ENCODE data around the gene SSR4. TPM values are rescaled to one million over a fixed set of nuclear protein-coding genes. Genes with fewer than 3 reads are reported as not detected.

SSR4 gene
- total RNA-seq, 2 experiments from 2014 or later, result 165 to 186 TPM

DNA sequence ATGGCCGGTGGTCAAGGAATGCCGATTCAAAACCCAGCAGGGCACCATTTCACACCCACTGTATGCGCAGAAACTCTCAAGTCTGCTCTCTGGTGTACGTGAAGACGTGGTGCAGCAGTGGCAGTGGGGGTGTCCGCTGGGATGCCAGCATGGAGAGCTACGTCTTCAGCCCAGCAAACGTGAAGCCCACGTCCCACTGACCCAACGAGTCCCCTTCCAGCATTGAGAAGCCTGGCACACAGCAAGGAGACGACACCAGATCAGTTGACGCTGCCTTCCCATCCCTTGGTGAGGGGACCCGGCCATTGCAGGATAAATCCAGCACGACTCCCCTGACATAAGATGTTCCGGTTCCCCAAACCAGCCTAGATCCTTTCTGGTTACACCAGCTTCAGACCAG, 32.6 kb upstream of the SSR4 start:
- Histone ChIP-seq H3K9me2 (ENCODE audit: insufficient read depth, low read length) (no peaks in the 10 kb centered on the region), H3K36me3 (ENCODE audit: insufficient read depth, low read length) (no peaks in the 10 kb centered on the region), H3K4me1 (ENCODE audit: insufficient read depth, low read length, poor library complexity, severe bottlenecking) (peaks cover 6% of the 10 kb centered on the region), H4K20me1 (ENCODE audit: insufficient read depth, low read length) (no peaks in the 10 kb centered on the region), H3K79me2 (ENCODE audit: insufficient read depth, low read depth, low read length) (no peaks in the 10 kb centered on the region), H3K4me2 (ENCODE audit: low read length) (no peak overlapping the region), H3K9me3 (ENCODE audit: low read length) (no peaks in the 10 kb centered on the region), H2AFZ (ENCODE audit: low read length) (no peak overlapping the region), H3K4me3 (ENCODE audit: low read depth, low read length, poor library complexity, severe bottlenecking) (no peak overlapping the region), H3K27ac (ENCODE audit: low read depth, low read length, poor library complexity, severe bottlenecking) (no peak overlapping the region)
- ChIA-PET CTCF (ENCODE audit: unreplicated experiment) (no interaction called here), POLR2A (no interaction called here)
- no peak for DNase-seq (ENCODE audit: low spot score)
- BruUV-seq (replicated peaks), result no TSS peak
- intact Hi-C loops (cut with micrococcal nuclease; ENCODE audit: unreplicated experiment), result loop anchor here (5.0 to 10.0 kb wide), 3 partner anchors 73 to 120 kb away; partner anchors contain the start of genes PDZD4 and SLC6A8
- TF ChIP-seq, protein P1, sequence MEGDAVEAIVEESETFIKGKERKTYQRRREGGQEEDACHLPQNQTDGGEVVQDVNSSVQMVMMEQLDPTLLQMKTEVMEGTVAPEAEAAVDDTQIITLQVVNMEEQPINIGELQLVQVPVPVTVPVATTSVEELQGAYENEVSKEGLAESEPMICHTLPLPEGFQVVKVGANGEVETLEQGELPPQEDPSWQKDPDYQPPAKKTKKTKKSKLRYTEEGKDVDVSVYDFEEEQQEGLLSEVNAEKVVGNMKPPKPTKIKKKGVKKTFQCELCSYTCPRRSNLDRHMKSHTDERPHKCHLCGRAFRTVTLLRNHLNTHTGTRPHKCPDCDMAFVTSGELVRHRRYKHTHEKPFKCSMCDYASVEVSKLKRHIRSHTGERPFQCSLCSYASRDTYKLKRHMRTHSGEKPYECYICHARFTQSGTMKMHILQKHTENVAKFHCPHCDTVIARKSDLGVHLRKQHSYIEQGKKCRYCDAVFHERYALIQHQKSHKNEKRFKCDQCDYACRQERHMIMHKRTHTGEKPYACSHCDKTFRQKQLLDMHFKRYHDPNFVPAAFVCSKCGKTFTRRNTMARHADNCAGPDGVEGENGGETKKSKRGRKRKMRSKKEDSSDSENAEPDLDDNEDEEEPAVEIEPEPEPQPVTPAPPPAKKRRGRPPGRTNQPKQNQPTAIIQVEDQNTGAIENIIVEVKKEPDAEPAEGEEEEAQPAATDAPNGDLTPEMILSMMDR (conservative IDR thresholded peaks at IDR 0.05; ENCODE audit: low read length), result no peak
- no peak for TF ChIP-seq EZH2phosphoT487 (IDR thresholded peaks at IDR 0.05; ENCODE audit: borderline replicate concordance, low read depth, low read length)

- peaks cover 6% of the 10 kb centered on the region for H3K4me1 ChIP-seq (ENCODE audit: insufficient read depth, low read length, poor library complexity, severe bottlenecking)
- CTCF ChIA-PET (ENCODE audit: unreplicated experiment), result no interaction called here
- intact Hi-C loops (cut with micrococcal nuclease; ENCODE audit: unreplicated experiment), result loop anchor here (5.0 to 10.0 kb wide), 3 partner anchors 72 to 120 kb away; partner anchors contain the start of genes PDZD4 and SLC6A8
- no peaks in the 10 kb centered on the region for H3K9me2 ChIP-seq (ENCODE audit: insufficient read depth, low read length)
- H2AFZ ChIP-seq (ENCODE audit: low read length), result no peak overlapping the region
- no peak overlapping the region for H3K4me2 ChIP-seq (ENCODE audit: low read length)
- H3K79me2 ChIP-seq (ENCODE audit: insufficient read depth, low read depth, low read length), result no peaks in the 10 kb centered on the region
- no peaks in the 10 kb centered on the region for H3K9me3 ChIP-seq (ENCODE audit: low read length)
- TF ChIP-seq EZH2phosphoT487 (IDR thresholded peaks at IDR 0.05; ENCODE audit: borderline replicate concordance, low read depth, low read length), result no peak
- TF ChIP-seq, protein P1 (conservative IDR thresholded peaks at IDR 0.05; ENCODE audit: low read length), result no peak
- BruUV-seq (replicated peaks), result no TSS peak
- H3K4me3 ChIP-seq (ENCODE audit: low read depth, low read length, poor library complexity, severe bottlenecking), result no peak overlapping the region
- H3K27ac ChIP-seq (ENCODE audit: low read depth, low read length, poor library complexity, severe bottlenecking), result no peak overlapping the region
- POLR2A ChIA-PET, result no interaction called here
- H4K20me1 ChIP-seq (ENCODE audit: insufficient read depth, low read length), result no peaks in the 10 kb centered on the region
- no peaks in the 10 kb centered on the region for H3K36me3 ChIP-seq (ENCODE audit: insufficient read depth, low read length)
- DNase-seq (ENCODE audit: low spot score), result no peak
These were observed 31.8 kb upstream of the SSR4 start for GRCh38 chrX:153762626-153763173.

DNA sequence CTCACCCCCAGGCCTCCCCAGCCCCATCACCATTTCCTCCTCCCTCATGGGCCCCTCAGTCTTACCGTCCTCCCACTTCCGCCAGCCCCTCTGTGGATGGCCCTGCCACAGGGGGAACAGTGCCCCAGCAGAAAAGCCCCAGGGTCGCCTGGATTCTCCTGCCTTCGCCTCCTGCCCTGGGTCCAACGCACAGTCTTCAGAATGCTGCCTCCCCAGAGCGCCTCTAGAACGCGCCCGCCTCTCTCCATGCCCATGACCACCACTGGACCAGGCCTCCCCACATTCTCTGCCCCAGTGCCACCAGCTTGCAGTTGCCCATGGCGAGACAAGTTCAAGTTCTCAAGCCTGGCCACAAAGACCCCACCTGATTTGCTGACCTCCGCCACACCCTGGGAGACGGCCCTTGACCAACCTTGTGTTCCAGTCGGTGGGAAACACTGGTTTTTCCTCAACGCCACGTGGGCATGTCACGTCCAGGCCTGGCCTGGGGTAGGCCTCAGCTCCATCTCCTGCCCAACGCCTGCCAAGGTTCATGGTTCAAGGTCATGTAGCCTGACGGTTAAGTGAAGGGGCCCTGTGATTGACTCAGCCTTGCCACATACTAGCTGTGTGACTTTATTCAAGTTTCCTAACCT, 31.1 kb upstream of the SSR4 start:
- intact Hi-C loops (cut with micrococcal nuclease; ENCODE audit: unreplicated experiment), result loop anchor here (5.0 to 10.0 kb wide), 3 partner anchors 71 to 119 kb away; partner anchors contain the start of genes PDZD4 and SLC6A8
- no peak overlapping the region for H3K4me2 ChIP-seq (ENCODE audit: low read length)
- H3K9me3 ChIP-seq (ENCODE audit: low read length), result no peaks in the 10 kb centered on the region
- H3K79me2 ChIP-seq (ENCODE audit: insufficient read depth, low read depth, low read length), result no peaks in the 10 kb centered on the region
- no peaks in the 10 kb centered on the region for H3K9me2 ChIP-seq (ENCODE audit: insufficient read depth, low read length)
- no peaks in the 10 kb centered on the region for H3K36me3 ChIP-seq (ENCODE audit: insufficient read depth, low read length)
- POLR2A ChIA-PET, result no interaction called here
- no peak for DNase-seq (ENCODE audit: low spot score)
- no peak overlapping the region for H2AFZ ChIP-seq (ENCODE audit: low read length)
- H3K4me3 ChIP-seq (ENCODE audit: low read depth, low read length, poor library complexity, severe bottlenecking), result no peak overlapping the region
- H3K27ac ChIP-seq (ENCODE audit: low read depth, low read length, poor library complexity, severe bottlenecking), result no peak overlapping the region
- peaks cover 6% of the 10 kb centered on the region for H3K4me1 ChIP-seq (ENCODE audit: insufficient read depth, low read length, poor library complexity, severe bottlenecking)
- TF ChIP-seq EZH2phosphoT487 (IDR thresholded peaks at IDR 0.05; ENCODE audit: borderline replicate concordance, low read depth, low read length), result no peak
- TF ChIP-seq, protein P1 (conservative IDR thresholded peaks at IDR 0.05; ENCODE audit: low read length), result no peak
- no peaks in the 10 kb centered on the region for H4K20me1 ChIP-seq (ENCODE audit: insufficient read depth, low read length)
- CTCF ChIA-PET (ENCODE audit: unreplicated experiment), result no interaction called here
- BruUV-seq (replicated peaks), result no TSS peak

All from OCI-LY7 (cell line).